WTC11 (cell line): Measurements from ENCODE around the gene ZNF683. TPM values are rescaled to one million over a fixed set of nuclear protein-coding genes. Genes with fewer than 3 reads are reported as not detected.
A peak's percentile ranks its signal among the peaks of the same experiment; 100 is the strongest.

ENCODE experiments used
- AFF4 ChIP-seq: sonication (generic); formaldehyde crosslinking; IDR thresholded peaks from 2 replicates; pipeline ENCODE4 v1.8.1; 2023; ENCODE audit warnings: mild to moderate bottlenecking, missing genetic modification reagents, borderline replicate concordance
- ATF2 ChIP-seq: sonication (generic); formaldehyde crosslinking; IDR thresholded peaks from 2 replicates; pipeline ENCODE4 v1.8.1; 2022; ENCODE audit warnings: low read depth, missing genetic modification reagents, borderline replicate concordance
- ATF3 ChIP-seq: sonication (generic); formaldehyde crosslinking; conservative IDR thresholded peaks from 2 replicates; pipeline ENCODE4 v1.8.1; 2022; ENCODE audit warnings: mild to moderate bottlenecking, missing genetic modification reagents
- CREB1 ChIP-seq: sonication (generic); formaldehyde crosslinking; IDR thresholded peaks from 2 replicates; pipeline ENCODE4 v1.8.0; 2023; ENCODE audit warnings: mild to moderate bottlenecking, missing genetic modification reagents
- CTCF ChIP-seq: fragments of 200-600 bp; IDR thresholded peaks from 2 replicates; pipeline ENCODE4 v1.8.0; 2022; ENCODE audit warnings: antibody characterized with exemption
- FOXK1 ChIP-seq: sonication (generic); formaldehyde crosslinking; IDR thresholded peaks from 2 replicates; pipeline ENCODE4 v1.8.0; 2022; ENCODE audit warnings: mild to moderate bottlenecking, moderate library complexity, missing genetic modification reagents
- GRHL2 ChIP-seq: fragments of 250-450 bp; sonication (Bioruptor Pico); IDR thresholded peaks from 2 replicates; pipeline ENCODE4 v1.8.0; 2022; ENCODE audit warnings: mild to moderate bottlenecking, moderate library complexity; ENCODE audit not compliant: insufficient replicate concordance, severe bottlenecking
- JUN ChIP-seq: sonication (generic); formaldehyde crosslinking; IDR thresholded peaks from 2 replicates; pipeline ENCODE4 v1.8.0; 2023; ENCODE audit warnings: mild to moderate bottlenecking, missing genetic modification reagents
- NR2C2 ChIP-seq: sonication (generic); formaldehyde crosslinking; IDR thresholded peaks from 2 replicates; pipeline ENCODE4 v1.8.0; 2022; ENCODE audit warnings: mild to moderate bottlenecking, missing genetic modification reagents
- OVOL2 ChIP-seq: fragments of 250-450 bp; sonication (Bioruptor Pico); IDR thresholded peaks from 2 replicates; pipeline ENCODE4 v1.9.0; 2021; ENCODE audit warnings: mild to moderate bottlenecking, borderline replicate concordance
- PREB ChIP-seq: sonication (generic); formaldehyde crosslinking; IDR thresholded peaks from 2 replicates; pipeline ENCODE4 v1.8.1; 2022; ENCODE audit warnings: mild to moderate bottlenecking, missing genetic modification reagents, moderate library complexity, borderline replicate concordance
- PRRX2 ChIP-seq: fragments of 250-450 bp; sonication (Bioruptor Pico); IDR thresholded peaks from 2 replicates; pipeline ENCODE4 v1.8.0; 2021; ENCODE audit warnings: mild to moderate bottlenecking
- SMAD3 ChIP-seq: sonication (generic); formaldehyde crosslinking; IDR thresholded peaks from 2 replicates; pipeline ENCODE4 v1.8.0; 2022; ENCODE audit warnings: missing genetic modification reagents, mild to moderate bottlenecking, borderline replicate concordance
- SP1 ChIP-seq: sonication (generic); formaldehyde crosslinking; conservative IDR thresholded peaks from 2 replicates; pipeline ENCODE4 v1.8.1; 2022; ENCODE audit warnings: missing genetic modification reagents
- USF2 ChIP-seq: sonication (generic); formaldehyde crosslinking; IDR thresholded peaks from 2 replicates; pipeline ENCODE4 v1.8.1; 2023; ENCODE audit warnings: mild to moderate bottlenecking, missing genetic modification reagents, moderate library complexity
- ZBTB21 ChIP-seq: sonication (generic); formaldehyde crosslinking; IDR thresholded peaks from 2 replicates; pipeline ENCODE4 v1.8.1; 2023; ENCODE audit warnings: mild to moderate bottlenecking, missing genetic modification reagents, borderline replicate concordance
- ZMAT4 ChIP-seq: fragments of 250-450 bp; sonication (Bioruptor Pico); IDR thresholded peaks from 2 replicates; pipeline ENCODE4 v1.9.0; 2021; ENCODE audit warnings: mild to moderate bottlenecking
- ZNF121 ChIP-seq: sonication (generic); formaldehyde crosslinking; IDR thresholded peaks from 2 replicates; pipeline ENCODE4 v1.8.0; 2023; ENCODE audit warnings: missing genetic modification reagents
- ZNF232 ChIP-seq: sonication (generic); formaldehyde crosslinking; IDR thresholded peaks from 2 replicates; pipeline ENCODE4 v1.8.0; 2022; ENCODE audit warnings: mild to moderate bottlenecking, missing genetic modification reagents
- ZNF396 ChIP-seq: fragments of 250-450 bp; sonication (Bioruptor Pico); IDR thresholded peaks from 2 replicates; pipeline ENCODE4 v1.8.0; 2021; ENCODE audit warnings: mild to moderate bottlenecking, moderate library complexity, borderline replicate concordance
- ZNF416 ChIP-seq: fragments of 250-450 bp; sonication (Bioruptor Pico); IDR thresholded peaks from 2 replicates; pipeline ENCODE4 v1.9.0; 2021; ENCODE audit warnings: mild to moderate bottlenecking, inconsistent platforms
- ZNF532 ChIP-seq: fragments of 250-450 bp; sonication (Bioruptor Pico); IDR thresholded peaks from 2 replicates; pipeline ENCODE4 v1.9.0; 2021; ENCODE audit warnings: mild to moderate bottlenecking, borderline replicate concordance
- total RNA-seq: library from RNA; stranded (reverse); gene quantifications from 3 replicates; pipeline ENCODE4 v1.2.3, GENCODE V29; 2021

Gene ZNF683
- total RNA-seq, 1 experiment from 2014 or later, result not detected

- no peak for TF ChIP-seq AFF4 (CRISPR knock-in tag)
- TF ChIP-seq ZNF232 (CRISPR knock-in tag), result peak; percentile 87
- TF ChIP-seq ZNF416, result no peak
- TF ChIP-seq USF2 (CRISPR knock-in tag), result 0 out of 2 replicates have a peak, but pooled peaks have one; percentile 44
- peak; percentile 83 for TF ChIP-seq SP1 (CRISPR knock-in tag)
- no peak for TF ChIP-seq SMAD3 (CRISPR knock-in tag)
- TF ChIP-seq ATF3 (CRISPR knock-in tag), result 0 out of 2 replicates have a peak, but pooled peaks have one; percentile 50
- TF ChIP-seq NR2C2 (CRISPR knock-in tag), result peak; percentile 81
- TF ChIP-seq GRHL2 (CRISPR knock-in tag), result no peak
- TF ChIP-seq CREB1 (CRISPR knock-in tag), result peak; percentile 89
- TF ChIP-seq ZBTB21, result no peak
- peak; percentile 79 for TF ChIP-seq FOXK1 (CRISPR knock-in tag)
- no peak for TF ChIP-seq ATF2 (CRISPR knock-in tag)
- no peak for TF ChIP-seq ZMAT4 (CRISPR knock-in tag)
- no peak for TF ChIP-seq ZNF121 (CRISPR knock-in tag)
- TF ChIP-seq CTCF, result no peak
- no peak for TF ChIP-seq ZNF532 (CRISPR knock-in tag)
- no peak for TF ChIP-seq PREB (CRISPR knock-in tag)
- TF ChIP-seq JUN (CRISPR knock-in tag), result peak; percentile 39; the same call in 1 of the 2 replicates
- no peak for TF ChIP-seq ZNF396 (CRISPR knock-in tag)
- TF ChIP-seq PRRX2 (CRISPR knock-in tag), result no peak
- TF ChIP-seq OVOL2 (CRISPR knock-in tag), result no peak
Measured at GRCh38 chr1:26336477-26337205, 35.9 kb downstream of the ZNF683 start (continued).
